Stomach (tissue), 9 donors: ENCODE data around the gene KIF3B. TPM values are rescaled to one million over a fixed set of nuclear protein-coding genes. Genes with fewer than 3 reads are reported as not detected.

Experiments
- DNase-seq, 2 donors: peaks; one replicate each; pipeline versions ENCODE4 v3.0.0 to v3.0.0-alpha.2; 2013 to 2019
- H3K27ac ChIP-seq, 5 donors: fragments of 200-600 bp in 4 of 5; sonication (generic) in 4 of 5; one replicate each; pipeline ENCODE4 v1.5.1; 2013 to 2019; ENCODE audit warnings: mild to moderate bottlenecking in 1 of 5, moderate library complexity in 1 of 5
- H3K27me3 ChIP-seq, 3 donors: fragments of 200-600 bp; sonication (generic); one replicate each; pipeline ENCODE4 v1.5.1; 2017 to 2019; ENCODE audit warnings: mixed run types in 1 of 3
- H3K36me3 ChIP-seq, 4 donors: fragments of 200-600 bp; sonication (generic); 1 replicate in 3 of 4; 2 replicates in 1 of 4; pipeline ENCODE4 v1.5.1; 2016 to 2019
- H3K4me1 ChIP-seq, 4 donors: fragments of 200-600 bp; sonication (generic); one replicate each; pipeline ENCODE4 v1.5.1; 2016 to 2019
- H3K4me3 ChIP-seq, 4 donors: fragments of 200-600 bp; sonication (generic) in 3 of 4; one replicate each; pipeline ENCODE4 v1.5.1; 2016 to 2019; ENCODE audit warnings: mild to moderate bottlenecking in 1 of 4
- H3K9me3 ChIP-seq, 4 donors: fragments of 200-600 bp; sonication (generic); one replicate each; pipeline ENCODE4 v1.5.1; 2016 to 2019
- CTCF ChIP-seq, 7 experiments: fragments of 450-650 bp in 4 of 7; fragments of 200-600 bp in 3 of 7; sonication (generic) in 3 of 7; IDR thresholded peaks; one replicate each; pipeline ENCODE4 v1.5.1; 2016 to 2019; ENCODE audit warnings: antibody characterized with exemption in 7 of 7, control low read depth in 2 of 7, mild to moderate bottlenecking in 1 of 7
- EP300 ChIP-seq: sonication (generic); formaldehyde crosslinking; IDR thresholded peaks from one replicate; pipeline ENCODE4 v1.6.1; 2017; ENCODE audit warnings: antibody characterized with exemption
- POLR2A ChIP-seq, 4 donors: fragments of 450-650 bp; IDR thresholded peaks; one replicate each; pipeline ENCODE4 v1.6.1; 2016; ENCODE audit warnings: antibody characterized with exemption in 4 of 4, control low read depth in 2 of 4, mild to moderate bottlenecking in 1 of 4, moderate library complexity in 1 of 4
- POLR2AphosphoS5 ChIP-seq, 3 donors: sonication (generic); formaldehyde crosslinking; IDR thresholded peaks; one replicate each; pipeline ENCODE4 v1.6.1; 2016; ENCODE audit warnings: antibody characterized with exemption in 3 of 3
- WGBS, 5 donors: extraction: QIAGEN DNeasy Blood & Tissue Kit in 3 of 5; methylation state at CpG; one replicate each; pipeline versions ENCODE4 v1.1.5 to v1.1.7; 2013 to 2018; 5-methylcytosine and 5-hydroxymethylcytosine counted together
- intact Hi-C: fragments of 100-400 bp; cut with DNase I; formaldehyde crosslinking; loops from one replicate; pipeline ENCODE4 v1.15.1; 2023; ENCODE audit warnings: low total_unique reads
- polyA plus RNA-seq, 3 donors: library from polyadenylated mRNA; stranded (reverse); fragments of 200-250 nt; gene quantifications; one replicate each; pipeline ENCODE4 v1.2.3, GENCODE V29; 2013
- total RNA-seq, 5 donors: library from RNA; depleted of rRNA; stranded (reverse); fragments of >200 nt; gene quantifications; one replicate each; pipeline versions ENCODE4 v1.1.0 to v1.2.3, GENCODE V29; 2014 to 2016
- donor health status: healthy with polysubstance abuse.
- donor health status: Bipolar disorder and iron deficiency.
- donor health status: healthy.

Gene KIF3B
- total and polyA plus RNA-seq, 8 donors = 5.3 to 29.1 (median 21.0) TPM

DNA sequence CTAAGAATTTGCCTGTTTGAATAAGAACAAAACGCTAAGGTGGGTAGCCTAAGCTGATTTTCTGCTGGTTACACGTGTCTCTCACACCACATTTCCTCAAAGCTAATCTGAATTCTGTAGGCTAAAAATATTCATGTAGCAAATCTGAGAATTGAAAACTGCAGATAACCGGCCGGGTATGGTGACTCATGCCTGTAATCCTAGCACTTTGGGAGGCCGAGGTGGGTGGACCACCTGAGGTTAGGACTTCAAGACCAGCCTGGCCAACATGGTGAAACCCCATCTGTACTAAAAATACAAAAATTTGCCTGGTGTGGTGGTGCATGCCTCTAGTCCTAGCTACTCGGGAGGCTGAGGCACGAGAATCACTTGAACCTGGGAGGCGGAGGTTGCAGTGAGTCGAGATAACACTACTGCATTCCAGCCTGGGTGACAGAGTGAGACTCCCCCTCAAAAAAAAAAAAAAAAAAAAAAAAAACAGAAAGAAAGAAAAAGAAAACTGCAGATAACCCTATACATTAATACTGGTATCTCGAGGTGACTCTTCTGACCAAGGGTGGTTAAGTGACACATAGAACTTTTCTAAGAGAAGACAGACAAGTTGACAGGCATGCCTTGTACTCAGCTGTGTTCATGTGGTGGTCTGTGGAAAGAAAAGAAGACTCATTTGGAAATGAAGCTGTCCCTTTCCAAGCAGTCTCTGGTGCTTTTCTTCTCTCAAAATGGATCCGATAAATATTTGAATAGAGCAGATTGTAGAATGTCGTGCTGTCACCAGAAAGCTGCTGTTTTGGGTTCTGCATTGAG lies 55.9 kb downstream of the KIF3B start:
- no peak for TF ChIP-seq POLR2A (IDR thresholded peaks at IDR 0.05)
- TF ChIP-seq EP300 = no peak
- no peak for TF ChIP-seq POLR2AphosphoS5 (IDR thresholded peaks at IDR 0.05)
- no peak for TF ChIP-seq CTCF (IDR thresholded peaks at IDR 0.05)
- intact Hi-C loops = loop anchor here (10.0 kb wide), 1 partner anchor 151 kb away; no protein-coding TSS in a partner anchor
- Histone ChIP-seq H3K27me3 (no peaks in the 10 kb centered on the region), H3K36me3 (peaks cover 18 to 57% (median 43%) of the 10 kb centered on the region in 4 donors), H3K27ac (peak overlapping the region; percentile 61 to 85 (median 71)), H3K4me1 (peaks cover 16 to 44% (median 28%) of the 10 kb centered on the region in 4 donors), H3K4me3 (no peak overlapping the region), H3K9me3 (no peaks in the 10 kb centered on the region)
- WGBS, 5 donors = 37 to 59% (median 57%) methylated on average over 12 of the region's 12 CpGs
- DNase-seq = no peak

DNA sequence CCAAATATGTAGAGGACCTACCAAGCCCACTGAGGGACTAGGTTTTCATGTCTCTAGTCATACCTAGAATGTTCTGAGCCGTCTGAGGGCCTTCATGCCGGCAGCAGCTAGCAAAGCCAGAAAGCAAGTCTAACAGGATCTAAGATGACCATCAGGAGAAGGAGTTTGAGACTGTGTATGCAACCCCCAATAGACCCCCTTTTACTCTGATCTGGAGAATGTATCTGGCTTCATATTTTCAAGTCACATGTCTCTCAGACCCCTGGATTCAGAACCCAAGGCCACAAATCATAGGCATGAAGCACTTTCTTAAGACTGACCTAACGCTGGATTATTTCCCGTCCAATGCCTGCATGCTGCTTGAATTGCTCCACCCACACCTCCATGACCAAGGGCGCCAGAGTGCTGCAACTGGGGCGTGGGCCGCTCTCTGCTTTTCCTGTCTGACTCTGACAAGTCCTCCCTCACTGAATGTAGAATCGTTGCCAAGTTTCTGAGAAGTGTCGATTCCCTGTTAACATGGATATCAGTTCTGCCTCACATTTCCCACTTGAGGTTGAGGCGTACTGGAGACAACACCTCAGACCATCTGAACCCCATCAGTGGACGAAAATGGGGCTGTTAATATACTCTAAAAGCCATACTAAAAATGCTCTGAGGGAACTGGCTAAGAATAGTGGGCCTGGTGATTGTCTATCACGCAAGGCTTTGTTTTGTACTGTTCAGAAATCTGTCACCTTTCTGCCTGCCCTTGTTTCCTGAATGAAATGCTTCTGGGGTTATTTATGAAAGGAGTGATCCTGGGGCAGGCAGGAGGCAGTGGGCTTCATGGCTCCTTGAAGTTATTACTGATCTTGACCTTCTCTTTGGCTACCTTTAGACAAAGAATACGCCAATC lies 56.8 kb downstream of the KIF3B start:
- H3K36me3 ChIP-seq = peaks cover 18 to 50% (median 38%) of the 10 kb centered on the region in 4 donors
- intact Hi-C loops = loop anchor here (10.0 kb wide), 1 partner anchor 151 kb away; no protein-coding TSS in a partner anchor

DNA sequence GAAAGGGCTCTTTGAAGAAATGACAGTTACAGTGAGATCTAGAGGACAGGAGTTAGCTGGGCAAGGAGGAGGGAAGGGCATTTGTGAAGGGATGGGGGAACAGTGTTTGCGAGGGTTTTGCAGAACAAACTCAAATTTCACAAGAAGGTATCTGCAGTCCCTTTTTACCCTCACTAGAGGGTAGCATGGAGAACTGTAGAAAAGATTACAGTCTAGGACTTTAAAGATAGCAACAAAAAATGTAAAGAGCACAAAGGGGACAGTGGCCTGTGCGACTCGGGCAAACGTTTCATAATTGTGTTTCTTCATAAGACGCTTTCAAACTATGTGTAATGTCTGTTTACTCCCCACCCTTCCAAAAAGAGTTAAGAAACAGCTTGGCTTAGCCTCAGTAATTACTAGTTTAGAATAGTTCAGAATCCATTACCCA lies 59.5 kb downstream of the KIF3B start:
- Histone ChIP-seq H3K4me3 (no peak overlapping the region), H3K36me3 (peaks cover 2 to 23% (median 15%) of the 10 kb centered on the region in 4 donors), H3K9me3 (no peaks in the 10 kb centered on the region), H3K4me1 (peaks cover 16 to 54% (median 43%) of the 10 kb centered on the region in 4 donors), H3K27ac (no peak overlapping the region), H3K27me3 (no peaks in the 10 kb centered on the region)
- TF ChIP-seq POLR2AphosphoS5 (IDR thresholded peaks at IDR 0.05) (no peak), CTCF (IDR thresholded peaks at IDR 0.05) (peak in 5 of 7 experiments; percentile 29 to 60 (median 45)), POLR2A (IDR thresholded peaks at IDR 0.05) (no peak), EP300 (no peak)
- intact Hi-C loops = loop anchor here (10.0 kb wide), 1 partner anchor 148 kb away; no protein-coding TSS in a partner anchor
- 9 to 21% (median 14%) methylated on average over 5 of the region's 5 CpGs for WGBS, 5 donors
- DNase-seq = peak in 1 of 2 donors; percentile 63

More for the DNA sequence above, 56.8 kb downstream of the KIF3B start:
- Histone ChIP-seq H3K27ac (peak overlapping the region; percentile 59 to 85 (median 71)), H3K27me3 (no peaks in the 10 kb centered on the region), H3K9me3 (no peaks in the 10 kb centered on the region), H3K4me3 (no peak overlapping the region), H3K4me1 (peaks cover 16 to 50% (median 36%) of the 10 kb centered on the region in 4 donors)
- TF ChIP-seq POLR2A (IDR thresholded peaks at IDR 0.05) (no peak), POLR2AphosphoS5 (IDR thresholded peaks at IDR 0.05) (peak in 2 of 3 donors; percentile 19 to 28), EP300 (no peak), CTCF (IDR thresholded peaks at IDR 0.05) (no peak)
- peak; percentile 80 to 84 for DNase-seq
- 26 to 48% (median 41%) methylated on average over 13 of the region's 13 CpGs for WGBS, 5 donors
